Activated B cell treated with CpG ODN at 0.5 μM for 24 hours (primary cell): ENCODE measurements around the gene ASPHD2. TPM values are rescaled to one million over a fixed set of nuclear protein-coding genes. Genes with fewer than 3 reads are reported as not detected.

Source experiments
- ATAC-seq: fragments of 200-7000 bp; cut with Tn5 transposase; one replicate; pipeline ENCODE4 v1.10.0; 2021; ENCODE audit warnings: low read depth, mild to moderate bottlenecking, moderate library complexity
- CTCF ChIA-PET: fragments of 350-600 bp; sonication (Branson Sonifier 250); formaldehyde crosslinking; loops from one replicate; lab custom pipeline; 2021; ENCODE audit warnings: antibody characterized with exemption; lab: Charles Lee
- POLR2A ChIA-PET: fragments of 350-600 bp; sonication (Branson Sonifier 250); formaldehyde crosslinking; loops from one replicate; lab custom pipeline; 2021; ENCODE audit warnings: antibody characterized with exemption; lab: Charles Lee
- DNase-seq: peaks from one replicate; pipeline ENCODE4 v3.0.0; 2022
- H3K27ac Mint-ChIP-seq: one replicate; pipeline ENCODE4 v1.8.0; 2020; ENCODE audit warnings: mixed read lengths
- H3K27me3 Mint-ChIP-seq: one replicate; pipeline ENCODE4 v1.8.0; 2021; ENCODE audit warnings: mixed read lengths
- H3K36me3 Mint-ChIP-seq: one replicate; pipeline ENCODE4 v1.8.0; 2021; ENCODE audit warnings: low read depth, mixed read lengths
- H3K4me1 Mint-ChIP-seq: one replicate; pipeline ENCODE4 v1.8.0; 2021; ENCODE audit warnings: mixed read lengths
- H3K4me3 Mint-ChIP-seq: one replicate; pipeline ENCODE4 v1.8.0; 2020; ENCODE audit warnings: mild to moderate bottlenecking, mixed read lengths
- H3K9me3 Mint-ChIP-seq: one replicate; pipeline ENCODE4 v1.8.0; 2020; ENCODE audit warnings: mixed read lengths
- intact Hi-C: fragments of 100-400 bp; cut with micrococcal nuclease; formaldehyde crosslinking; loops from one replicate; pipeline ENCODE4 v1.15.1; 2024
- total RNA-seq: library from RNA; stranded (reverse); gene quantifications from 2 replicates; pipeline ENCODE4 v1.2.3, GENCODE V29; 2022
- TF ChIP-seq, protein P1 (sequence below): fragments of 200-600 bp; IDR thresholded peaks from one replicate; pipeline ENCODE4 v1.8.0; 2022; ENCODE audit warnings: antibody characterized with exemption, mild to moderate bottlenecking

Gene ASPHD2
- total RNA-seq, 1 donor from 2014 or later, result 15.5 TPM

DNA sequence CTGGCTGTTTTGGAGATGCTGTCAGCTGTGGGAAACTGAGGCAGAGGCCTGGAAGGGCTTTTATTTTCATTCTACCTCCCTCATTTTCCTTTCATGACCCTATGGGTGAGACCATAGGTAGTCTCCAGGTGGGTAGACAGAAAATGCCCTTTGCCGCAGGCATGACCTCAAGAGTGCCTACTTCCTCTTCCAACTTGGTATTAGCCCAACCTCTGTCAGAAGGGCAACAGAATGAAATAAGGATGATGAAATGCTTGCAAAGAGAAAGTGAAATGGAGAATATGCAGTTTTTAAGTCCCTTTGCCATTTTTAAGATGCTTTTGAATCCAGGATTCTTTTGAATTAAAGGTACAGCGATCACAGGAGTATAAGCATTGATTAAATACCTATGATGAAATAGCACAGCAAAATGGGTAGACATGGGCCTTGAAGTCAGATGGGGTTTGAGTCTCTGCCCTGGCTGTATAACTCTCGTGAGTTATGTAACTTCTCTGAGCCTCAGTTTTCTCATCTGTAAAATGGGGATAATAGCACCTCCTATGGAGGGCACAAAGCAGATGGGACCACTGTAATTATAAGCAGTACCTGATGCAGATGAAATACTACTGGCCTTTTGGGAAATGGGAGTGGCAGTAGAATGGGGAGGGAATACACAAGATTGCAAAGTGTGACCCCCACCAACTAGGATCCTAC is 3.7 kb downstream of the ASPHD2 start:
- CTCF ChIA-PET, result no interaction called here
- ATAC-seq (peak; percentile 38), DNase-seq (no peak)
- no peaks in the 10 kb centered on the region for H3K9me3 Mint-ChIP-seq
- peak overlapping the region; percentile 65 for H3K4me3 Mint-ChIP-seq
- intact Hi-C loops, result loop anchor here (1.0 to 5.0 kb wide), 3 partner anchors 34 to 225 kb away; partner anchors contain the start of genes MIAT and TPST2
- peaks cover 79% of the 10 kb centered on the region for H3K4me1 Mint-ChIP-seq
- POLR2A ChIA-PET, result interaction anchor here (1.3 kb wide), 1 partner anchor 51 kb away, joined by 4 read pairs; the partner anchor contains the start of genes HPS4 and SRRD
- peak overlapping the region; percentile 87 for H3K27ac Mint-ChIP-seq
- TF ChIP-seq, protein P1, sequence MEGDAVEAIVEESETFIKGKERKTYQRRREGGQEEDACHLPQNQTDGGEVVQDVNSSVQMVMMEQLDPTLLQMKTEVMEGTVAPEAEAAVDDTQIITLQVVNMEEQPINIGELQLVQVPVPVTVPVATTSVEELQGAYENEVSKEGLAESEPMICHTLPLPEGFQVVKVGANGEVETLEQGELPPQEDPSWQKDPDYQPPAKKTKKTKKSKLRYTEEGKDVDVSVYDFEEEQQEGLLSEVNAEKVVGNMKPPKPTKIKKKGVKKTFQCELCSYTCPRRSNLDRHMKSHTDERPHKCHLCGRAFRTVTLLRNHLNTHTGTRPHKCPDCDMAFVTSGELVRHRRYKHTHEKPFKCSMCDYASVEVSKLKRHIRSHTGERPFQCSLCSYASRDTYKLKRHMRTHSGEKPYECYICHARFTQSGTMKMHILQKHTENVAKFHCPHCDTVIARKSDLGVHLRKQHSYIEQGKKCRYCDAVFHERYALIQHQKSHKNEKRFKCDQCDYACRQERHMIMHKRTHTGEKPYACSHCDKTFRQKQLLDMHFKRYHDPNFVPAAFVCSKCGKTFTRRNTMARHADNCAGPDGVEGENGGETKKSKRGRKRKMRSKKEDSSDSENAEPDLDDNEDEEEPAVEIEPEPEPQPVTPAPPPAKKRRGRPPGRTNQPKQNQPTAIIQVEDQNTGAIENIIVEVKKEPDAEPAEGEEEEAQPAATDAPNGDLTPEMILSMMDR, result no peak
- peaks cover 60% of the 10 kb centered on the region for H3K36me3 Mint-ChIP-seq
- H3K27me3 Mint-ChIP-seq, result no peaks in the 10 kb centered on the region

DNA sequence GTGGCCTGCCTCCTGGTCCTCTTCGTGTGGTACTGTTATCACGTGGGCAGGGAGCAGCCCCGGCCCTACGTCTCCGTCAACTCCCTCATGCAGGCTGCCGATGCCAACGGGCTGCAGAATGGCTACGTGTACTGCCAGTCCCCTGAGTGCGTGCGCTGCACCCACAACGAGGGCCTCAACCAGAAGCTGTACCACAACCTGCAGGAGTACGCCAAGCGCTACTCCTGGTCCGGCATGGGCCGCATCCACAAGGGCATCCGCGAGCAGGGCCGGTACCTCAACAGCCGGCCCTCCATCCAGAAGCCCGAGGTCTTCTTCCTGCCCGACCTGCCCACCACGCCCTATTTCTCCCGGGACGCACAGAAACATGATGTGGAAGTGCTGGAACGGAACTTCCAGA is 4.7 kb downstream of the ASPHD2 start:
- Mint-ChIP-seq H3K4me1 (peaks cover 68% of the 10 kb centered on the region), H3K27ac (no peak overlapping the region), H3K4me3 (no peak overlapping the region), H3K9me3 (no peaks in the 10 kb centered on the region), H3K27me3 (no peaks in the 10 kb centered on the region), H3K36me3 (peaks cover 58% of the 10 kb centered on the region)
- CTCF ChIA-PET, result no interaction called here
- ATAC-seq (no peak), DNase-seq (no peak)
- POLR2A ChIA-PET, result no interaction called here
- intact Hi-C loops, result loop anchor here (5.0 kb wide), 2 partner anchors 158 to 223 kb away; partner anchors contain the start of genes MIAT and TPST2
- TF ChIP-seq, protein P1, result no peak

DNA sequence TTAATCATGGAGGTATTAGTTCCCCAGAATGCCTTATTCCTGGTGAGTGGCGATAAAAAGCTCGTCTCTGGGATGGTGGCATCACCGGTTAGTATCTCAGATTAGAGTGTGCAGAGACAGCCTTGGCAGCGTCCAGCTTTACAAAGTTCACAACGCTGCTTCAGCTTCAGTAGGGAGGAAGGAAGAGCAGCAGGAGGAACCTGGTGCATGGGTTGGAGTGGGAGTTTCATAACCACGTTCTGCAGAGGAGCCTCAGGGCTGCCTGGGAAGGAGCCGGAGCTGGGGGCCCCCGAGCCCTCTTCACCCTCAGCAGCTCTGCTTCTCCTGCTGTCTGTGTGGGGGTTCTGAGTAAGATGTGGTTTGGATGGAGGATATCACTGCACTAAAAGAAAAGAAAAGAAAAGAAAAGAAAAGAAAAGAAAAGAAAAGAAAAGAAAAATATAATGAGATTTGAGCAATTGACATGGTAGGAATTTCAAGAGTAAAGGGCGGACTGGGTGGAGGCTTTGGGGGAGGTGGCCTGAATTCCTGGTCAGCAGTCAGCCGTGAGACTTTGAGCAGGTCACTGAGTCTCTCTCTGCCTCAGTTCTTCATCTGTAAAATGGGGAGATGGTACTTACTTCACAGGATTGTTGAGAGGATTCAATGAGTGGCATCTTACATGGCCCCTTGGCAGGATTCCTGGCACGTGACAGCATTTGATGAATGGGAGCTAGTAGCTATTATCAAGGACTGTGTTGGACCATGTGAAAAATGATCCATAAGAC is 6.5 kb downstream of the ASPHD2 start:
- CTCF ChIA-PET, result interaction anchor here (0.5 to 1.0 kb wide), 2 partner anchors 25 to 41 kb away, joined by 3 to 4 read pairs; no protein-coding TSS in a partner anchor
- Mint-ChIP-seq H3K4me1 (peaks cover 58% of the 10 kb centered on the region), H3K36me3 (peaks cover 55% of the 10 kb centered on the region), H3K9me3 (no peaks in the 10 kb centered on the region), H3K27ac (no peak overlapping the region), H3K27me3 (no peaks in the 10 kb centered on the region), H3K4me3 (no peak overlapping the region)
- TF ChIP-seq, protein P1, result no peak
- POLR2A ChIA-PET, result no interaction called here
- intact Hi-C loops, result no loop called here
- ATAC-seq, result no peak
- no peak for DNase-seq

DNA sequence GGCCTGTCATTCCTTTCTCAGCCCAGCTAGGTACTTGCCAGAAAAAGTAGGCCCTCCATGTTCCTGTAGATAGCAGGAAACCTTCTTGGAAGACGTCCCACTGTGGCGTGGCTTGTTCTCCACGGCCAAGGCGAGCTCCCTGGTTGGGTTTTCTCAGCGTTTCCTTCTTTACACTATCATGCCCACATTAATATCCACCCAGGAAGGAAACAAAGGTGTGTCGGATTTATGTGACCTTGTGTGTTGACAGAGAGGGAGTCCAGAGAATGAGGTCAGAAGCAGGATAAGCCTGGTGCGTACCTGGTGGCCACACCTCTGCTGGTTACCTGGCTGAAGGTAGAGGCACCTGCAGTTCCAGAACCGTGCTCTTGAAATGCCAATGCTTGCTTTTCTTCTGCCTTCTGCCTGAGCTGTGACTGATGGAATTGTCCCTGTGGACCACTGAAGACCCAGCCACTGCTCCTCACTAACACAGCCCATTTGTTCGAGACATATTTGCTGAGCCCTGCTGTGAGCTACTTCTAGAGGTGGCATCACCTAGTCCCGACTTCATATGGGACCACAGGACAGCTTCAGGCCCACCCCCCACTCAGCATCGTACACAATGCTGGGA is 7.9 kb downstream of the ASPHD2 start:
- Mint-ChIP-seq H3K36me3 (peaks cover 53% of the 10 kb centered on the region), H3K9me3 (no peaks in the 10 kb centered on the region), H3K4me3 (no peak overlapping the region), H3K27me3 (no peaks in the 10 kb centered on the region), H3K4me1 (peaks cover 50% of the 10 kb centered on the region), H3K27ac (no peak overlapping the region)
- ChIA-PET POLR2A (no interaction called here), CTCF (no interaction called here)
- no peak for DNase-seq
- intact Hi-C loops, result no loop called here
- TF ChIP-seq, protein P1, result no peak
- no peak for ATAC-seq
